SU-DHL-6 (cell line): ENCODE measurements around the gene CLMN.
"Not testable (repeated sequence)": the region's sequence is repeated elsewhere in the genome, so short reads cannot be mapped to it uniquely, and the experiment has no call there.

Source experiments
- CTCF ChIP-seq: fragments of 200-600 bp; sonication (generic); IDR thresholded peaks from one replicate; pipeline ENCODE4 v1.5.1; 2017; ENCODE audit warnings: antibody characterized with exemption, mild to moderate bottlenecking, low read length, moderate library complexity; ENCODE audit not compliant: insufficient read depth, poor library complexity, severe bottlenecking
- EZH2phosphoT487 ChIP-seq: fragments of 200-600 bp; sonication (generic), shearing (Covaris generic); conservative IDR thresholded peaks from 2 replicates; pipeline ENCODE4 v1.6.1; 2018; ENCODE audit warnings: mild to moderate bottlenecking, antibody characterized with exemption, low read length, moderate library complexity, mixed read lengths

GRCh38 chr14:95283802-95284201, 35.9 kb downstream of the CLMN start:
- TF ChIP-seq CTCF, EZH2phosphoT487: not testable (repeated sequence)
